Measurements from ENCODE around the gene STKLD1.
"Not testable (repeated sequence)": the region's sequence is repeated elsewhere in the genome, so short reads cannot be mapped to it uniquely, and the experiment has no call there.

STKLD1 gene

DNA sequence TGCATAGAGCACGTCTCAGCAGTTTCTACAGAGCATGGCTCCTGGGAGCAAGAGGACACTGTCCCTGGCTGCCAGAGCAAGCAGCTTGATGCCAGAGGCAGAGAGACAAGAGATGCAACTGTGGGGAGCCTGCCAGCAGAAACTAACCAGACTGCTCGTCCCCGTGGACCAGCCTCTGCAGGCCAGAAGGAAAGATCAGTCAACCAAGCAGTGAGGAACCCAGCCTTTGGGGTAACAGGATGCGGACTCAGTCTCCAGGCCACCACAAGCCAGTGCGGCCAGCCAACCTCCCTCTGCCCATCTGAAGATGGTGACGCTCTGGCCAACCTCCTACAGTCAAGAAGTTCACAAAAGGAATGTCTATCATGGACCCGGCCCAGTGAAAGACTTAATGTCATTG is 4.0 kb upstream of the STKLD1 start:
- peaks cover 85% of the 10 kb centered on the region for H3K79me2 ChIP-seq (ENCODE audit: insufficient read depth, low read depth)
- H3K27ac ChIP-seq: no peak overlapping the region
- 0 out of 2 replicates have a peak, but pooled peaks cover 3% of the 10 kb centered on the region for H4K20me1 ChIP-seq (ENCODE audit: insufficient read depth)
- H3K4me3 ChIP-seq (IDR thresholded peaks at IDR 0.05; ENCODE audit: insufficient read depth, low read depth, low read length): no peak overlapping the region
- no peaks in the 10 kb centered on the region for H3K36me3 ChIP-seq (ENCODE audit: insufficient read depth)
- no peak overlapping the region for H3K9ac ChIP-seq
- H3K4me2 ChIP-seq: no peak overlapping the region
- H3K4me1 ChIP-seq (ENCODE audit: low read depth, poor library complexity, severe bottlenecking): peaks cover 10% of the 10 kb centered on the region
- TF ChIP-seq, protein P1, sequence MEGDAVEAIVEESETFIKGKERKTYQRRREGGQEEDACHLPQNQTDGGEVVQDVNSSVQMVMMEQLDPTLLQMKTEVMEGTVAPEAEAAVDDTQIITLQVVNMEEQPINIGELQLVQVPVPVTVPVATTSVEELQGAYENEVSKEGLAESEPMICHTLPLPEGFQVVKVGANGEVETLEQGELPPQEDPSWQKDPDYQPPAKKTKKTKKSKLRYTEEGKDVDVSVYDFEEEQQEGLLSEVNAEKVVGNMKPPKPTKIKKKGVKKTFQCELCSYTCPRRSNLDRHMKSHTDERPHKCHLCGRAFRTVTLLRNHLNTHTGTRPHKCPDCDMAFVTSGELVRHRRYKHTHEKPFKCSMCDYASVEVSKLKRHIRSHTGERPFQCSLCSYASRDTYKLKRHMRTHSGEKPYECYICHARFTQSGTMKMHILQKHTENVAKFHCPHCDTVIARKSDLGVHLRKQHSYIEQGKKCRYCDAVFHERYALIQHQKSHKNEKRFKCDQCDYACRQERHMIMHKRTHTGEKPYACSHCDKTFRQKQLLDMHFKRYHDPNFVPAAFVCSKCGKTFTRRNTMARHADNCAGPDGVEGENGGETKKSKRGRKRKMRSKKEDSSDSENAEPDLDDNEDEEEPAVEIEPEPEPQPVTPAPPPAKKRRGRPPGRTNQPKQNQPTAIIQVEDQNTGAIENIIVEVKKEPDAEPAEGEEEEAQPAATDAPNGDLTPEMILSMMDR (conservative IDR thresholded peaks at IDR 0.05; ENCODE audit: low read depth, low read length): no peak
- H2AFZ ChIP-seq (ENCODE audit: low read depth): no peak overlapping the region
- H3K27me3 ChIP-seq (ENCODE audit: insufficient read depth, low read depth): no peaks in the 10 kb centered on the region

DNA sequence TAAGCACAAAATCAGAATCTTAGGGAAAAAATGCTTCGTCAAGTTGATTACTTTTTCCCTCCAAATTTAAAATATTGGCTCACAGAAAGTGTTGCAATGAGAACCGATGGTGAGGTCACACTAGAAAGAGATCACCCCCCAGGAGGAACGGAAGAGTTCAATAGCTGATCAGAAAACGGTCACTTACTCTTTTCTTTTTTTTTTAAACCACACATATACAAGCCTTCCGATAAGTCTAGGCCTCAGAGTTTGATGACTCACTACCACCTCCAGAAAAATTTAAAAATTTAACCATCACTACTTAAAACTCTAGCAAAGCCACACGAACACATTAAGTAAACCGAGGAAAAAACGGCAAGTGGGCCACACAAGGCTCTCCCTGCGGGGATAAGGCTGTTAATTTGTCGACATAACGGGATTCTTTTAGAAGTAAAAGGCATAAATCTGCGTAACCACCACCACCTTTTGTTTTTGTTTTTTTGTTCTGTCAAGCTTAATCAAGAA is 1.5 kb upstream of the STKLD1 start:
- Histone ChIP-seq H4K20me1 (ENCODE audit: insufficient read depth) (0 out of 2 replicates have a peak, but pooled peaks cover 2% of the 10 kb centered on the region), H3K27ac (peak overlapping the region; percentile 76; the same call in 1 of the 2 replicates), H3K36me3 (ENCODE audit: insufficient read depth) (no peaks in the 10 kb centered on the region), H3K9ac (peak overlapping the region; percentile 86), H3K79me2 (ENCODE audit: insufficient read depth, low read depth) (peaks cover 60% of the 10 kb centered on the region), H3K27me3 (ENCODE audit: insufficient read depth, low read depth) (no peaks in the 10 kb centered on the region; the same call in 1 of the 2 replicates), H3K4me2 (peak overlapping the region; percentile 95), H2AFZ (ENCODE audit: low read depth) (no peak overlapping the region), H3K4me1 (ENCODE audit: low read depth, poor library complexity, severe bottlenecking) (peaks cover 10% of the 10 kb centered on the region), H3K4me3 (IDR thresholded peaks at IDR 0.05; ENCODE audit: insufficient read depth, low read depth, low read length) (no peak overlapping the region)
- TF ChIP-seq, protein P1 (conservative IDR thresholded peaks at IDR 0.05; ENCODE audit: low read depth, low read length): no peak

DNA sequence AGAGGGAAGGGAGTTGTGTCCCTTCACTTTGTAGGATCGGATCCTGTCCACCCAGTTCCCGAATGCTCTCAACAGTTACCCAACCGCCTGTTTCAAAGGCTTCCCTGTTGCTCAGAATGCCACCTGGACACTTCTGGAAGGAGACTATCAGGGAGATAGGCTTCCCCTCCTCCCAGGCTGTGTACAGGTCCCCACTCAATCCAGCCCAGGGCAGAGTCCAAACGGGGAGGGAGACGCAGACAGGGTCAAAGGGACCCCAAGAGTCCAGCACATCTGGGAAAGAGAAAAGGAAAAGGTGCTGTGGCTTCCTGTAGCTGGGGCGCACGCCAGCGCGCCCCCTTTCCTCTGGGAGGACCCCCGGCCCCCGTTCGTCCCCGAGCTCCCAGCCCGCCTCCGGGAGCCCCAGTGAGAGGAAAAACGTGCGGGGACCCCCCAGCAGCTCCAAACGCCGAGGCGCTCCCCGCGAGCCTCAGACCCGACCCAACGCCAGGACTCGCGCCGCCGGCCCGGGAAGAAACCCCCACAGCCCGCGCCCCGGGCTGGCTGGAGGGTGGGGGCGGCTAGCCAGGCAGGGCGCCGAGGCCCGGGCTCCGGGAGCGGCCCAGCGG is 946 bp upstream of the STKLD1 start:
- H3K27ac ChIP-seq: peak overlapping the region; percentile 76
- no peaks in the 10 kb centered on the region for H4K20me1 ChIP-seq (ENCODE audit: insufficient read depth)
- H3K9ac ChIP-seq: peak overlapping the region; percentile 86
- peaks cover 10% of the 10 kb centered on the region for H3K4me1 ChIP-seq (ENCODE audit: low read depth, poor library complexity, severe bottlenecking)
- peak overlapping the region; percentile 95 for H3K4me2 ChIP-seq
- peak overlapping the region; percentile 10 for H2AFZ ChIP-seq (ENCODE audit: low read depth)
- no peaks in the 10 kb centered on the region; the same call in 1 of the 2 replicates for H3K27me3 ChIP-seq (ENCODE audit: insufficient read depth, low read depth)
- TF ChIP-seq, protein P1 (conservative IDR thresholded peaks at IDR 0.05; ENCODE audit: low read depth, low read length): no peak
- H3K36me3 ChIP-seq (ENCODE audit: insufficient read depth): no peaks in the 10 kb centered on the region
- no peak overlapping the region for H3K4me3 ChIP-seq (IDR thresholded peaks at IDR 0.05; ENCODE audit: insufficient read depth, low read depth, low read length)
- H3K79me2 ChIP-seq (ENCODE audit: insufficient read depth, low read depth): peaks cover 55% of the 10 kb centered on the region

DNA sequence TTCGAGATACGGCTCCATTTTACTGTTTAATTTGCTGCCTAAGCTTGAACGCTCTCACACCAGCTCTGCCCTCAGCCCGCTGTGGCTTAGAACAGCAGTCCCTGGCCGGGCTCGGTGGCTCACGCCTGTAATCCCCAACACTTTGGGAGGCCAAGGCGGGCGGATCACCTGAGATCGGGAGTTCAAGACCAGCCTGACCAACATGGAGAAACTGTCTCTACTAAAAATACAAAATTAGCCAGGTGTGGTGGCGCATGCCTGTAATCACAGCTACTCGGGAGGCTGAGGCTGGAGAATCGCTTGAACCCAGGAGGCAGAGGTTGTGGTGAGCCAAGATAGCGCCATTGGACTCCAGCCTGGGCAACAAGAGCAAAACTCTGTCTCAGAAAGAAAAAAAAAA is 1.1 kb downstream of the STKLD1 start:
- H4K20me1 ChIP-seq (ENCODE audit: insufficient read depth); H2AFZ ChIP-seq (ENCODE audit: low read depth); H3K36me3 ChIP-seq (ENCODE audit: insufficient read depth); H3K4me3 ChIP-seq (IDR thresholded peaks at IDR 0.05; ENCODE audit: insufficient read depth, low read depth, low read length); H3K9ac ChIP-seq; H3K4me2 ChIP-seq; H3K27ac ChIP-seq; H3K27me3 ChIP-seq (ENCODE audit: insufficient read depth, low read depth): not testable (repeated sequence)
- H3K4me1 ChIP-seq (ENCODE audit: low read depth, poor library complexity, severe bottlenecking): peaks cover 10% of the 10 kb centered on the region
- peaks cover 34% of the 10 kb centered on the region for H3K79me2 ChIP-seq (ENCODE audit: insufficient read depth, low read depth)

DNA sequence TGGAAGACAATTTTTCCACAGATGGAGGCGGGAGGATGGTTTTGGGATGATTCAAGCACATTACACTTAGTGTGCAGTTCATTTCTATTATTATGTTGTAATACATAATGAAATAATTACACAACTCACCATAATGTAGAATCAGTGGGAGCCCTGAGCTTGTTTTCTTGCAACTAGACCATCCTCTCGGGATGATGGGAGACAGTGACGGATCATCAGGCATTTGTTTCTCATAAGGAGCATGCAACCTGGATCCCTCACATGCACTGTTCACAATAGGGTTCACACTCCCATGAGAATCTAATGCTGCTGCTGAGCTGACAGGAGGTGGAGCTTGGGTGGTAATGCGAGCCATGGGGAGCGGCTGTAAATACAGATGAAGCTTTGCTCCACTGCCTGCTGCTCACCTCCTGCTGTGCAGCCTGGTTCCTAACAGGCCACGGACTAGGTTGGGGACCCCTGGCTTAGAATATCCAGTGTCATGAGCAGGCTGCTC is 1.6 kb downstream of the STKLD1 start:
- H3K4me3 ChIP-seq (IDR thresholded peaks at IDR 0.05; ENCODE audit: insufficient read depth, low read depth, low read length): no peak overlapping the region
- H3K27ac ChIP-seq: no peak overlapping the region
- H4K20me1 ChIP-seq (ENCODE audit: insufficient read depth): no peaks in the 10 kb centered on the region
- H3K27me3 ChIP-seq (ENCODE audit: insufficient read depth, low read depth): no peaks in the 10 kb centered on the region; the same call in 1 of the 2 replicates
- H3K4me1 ChIP-seq (ENCODE audit: low read depth, poor library complexity, severe bottlenecking): peaks cover 10% of the 10 kb centered on the region
- no peaks in the 10 kb centered on the region for H3K36me3 ChIP-seq (ENCODE audit: insufficient read depth)
- no peak overlapping the region for H3K4me2 ChIP-seq
- H2AFZ ChIP-seq (ENCODE audit: low read depth): no peak overlapping the region
- H3K9ac ChIP-seq: no peak overlapping the region
- TF ChIP-seq, protein P1 (conservative IDR thresholded peaks at IDR 0.05; ENCODE audit: low read depth, low read length): no peak
- H3K79me2 ChIP-seq (ENCODE audit: insufficient read depth, low read depth): peaks cover 29% of the 10 kb centered on the region
